Tibial nerve (tissue), 3 donors: Measurements from ENCODE around the gene LTC4S.

ENCODE experiments used
- CTCF ChIP-seq, 5 experiments: fragments of 200-600 bp in 3 of 5; fragments of 450-650 bp in 2 of 5; sonication (generic) in 3 of 5; IDR thresholded peaks; one replicate each; pipeline ENCODE4 v1.5.1; 2016 to 2019; ENCODE audit warnings: antibody characterized with exemption in 5 of 5, mild to moderate bottlenecking in 3 of 5, moderate library complexity in 2 of 5
- POLR2A ChIP-seq, 2 donors: fragments of 450-650 bp; IDR thresholded peaks; one replicate each; pipeline ENCODE4 v1.6.1; 2017; ENCODE audit warnings: antibody characterized with exemption in 2 of 2, mild to moderate bottlenecking in 2 of 2, moderate library complexity in 2 of 2

GRCh38 chr5:179834120-179834519, 40.3 kb downstream of the LTC4S start:
- TF ChIP-seq CTCF (IDR thresholded peaks at IDR 0.05) = no peak
- TF ChIP-seq POLR2A (IDR thresholded peaks at IDR 0.05) = no peak
